GM06990 (cell line): ENCODE data around the gene TCF12.

Source experiments
- DNase-seq: peaks from one replicate; pipeline ENCODE4 v3.0.0-alpha.2; 2011; ENCODE audit not compliant: insufficient read length; ENCODE audit errors: extremely low read depth
- H3K27me3 ChIP-seq: replicated peaks from 2 replicates; pipeline ENCODE4 v1.6.0; 2011; ENCODE audit warnings: low read length; ENCODE audit not compliant: control insufficient read depth, insufficient read depth
- H3K36me3 ChIP-seq: 2 replicates; pipeline ENCODE4 v1.5.1; 2011; ENCODE audit warnings: low read length; ENCODE audit not compliant: control insufficient read depth, insufficient read depth
- H3K4me3 ChIP-seq: replicated peaks from 2 replicates; pipeline ENCODE4 v1.5.1; 2011; ENCODE audit warnings: low read depth, mild to moderate bottlenecking, control low read depth, low read length
- CTCF ChIP-seq: IDR thresholded peaks from 2 replicates; pipeline ENCODE4 v1.5.1; 2011; ENCODE audit warnings: low read length, control low read depth, mild to moderate bottlenecking, inconsistent platforms; ENCODE audit not compliant: insufficient read depth, poor library complexity, severe bottlenecking

TCF12 gene

GRCh38 chr15:57273402-57273801, 355.0 kb downstream of the TCF12 start:
- H3K27me3 ChIP-seq = no peaks in the 10 kb centered on the region
- H3K36me3 ChIP-seq = no peaks in the 10 kb centered on the region
- H3K4me3 ChIP-seq = no peak overlapping the region
- no peak for TF ChIP-seq CTCF
- DNase-seq = no peak

- Histone ChIP-seq H3K4me3 (no peak overlapping the region), H3K36me3 (no peaks in the 10 kb centered on the region), H3K27me3 (no peaks in the 10 kb centered on the region)
- no peak for TF ChIP-seq CTCF
- DNase-seq = no peak
Observed at GRCh38 chr15:57278439-57278838, 360.0 kb downstream of the TCF12 start.

- Histone ChIP-seq H3K36me3 (no peaks in the 10 kb centered on the region), H3K27me3 (no peaks in the 10 kb centered on the region), H3K4me3 (no peak overlapping the region)
- TF ChIP-seq CTCF = no peak
- DNase-seq = no peak
Observed at GRCh38 chr15:57280464-57280863, 362.0 kb downstream of the TCF12 start.

- Histone ChIP-seq H3K4me3 (no peak overlapping the region), H3K27me3 (no peaks in the 10 kb centered on the region), H3K36me3 (no peaks in the 10 kb centered on the region)
- no peak for TF ChIP-seq CTCF
- no peak for DNase-seq
Observed at GRCh38 chr15:57281321-57281720, 362.9 kb downstream of the TCF12 start.

GRCh38 chr15:57282686-57283085, 364.2 kb downstream of the TCF12 start:
- Histone ChIP-seq H3K27me3 (no peaks in the 10 kb centered on the region), H3K36me3 (no peaks in the 10 kb centered on the region), H3K4me3 (no peak overlapping the region)
- no peak for DNase-seq
- TF ChIP-seq CTCF = no peak

DNA sequence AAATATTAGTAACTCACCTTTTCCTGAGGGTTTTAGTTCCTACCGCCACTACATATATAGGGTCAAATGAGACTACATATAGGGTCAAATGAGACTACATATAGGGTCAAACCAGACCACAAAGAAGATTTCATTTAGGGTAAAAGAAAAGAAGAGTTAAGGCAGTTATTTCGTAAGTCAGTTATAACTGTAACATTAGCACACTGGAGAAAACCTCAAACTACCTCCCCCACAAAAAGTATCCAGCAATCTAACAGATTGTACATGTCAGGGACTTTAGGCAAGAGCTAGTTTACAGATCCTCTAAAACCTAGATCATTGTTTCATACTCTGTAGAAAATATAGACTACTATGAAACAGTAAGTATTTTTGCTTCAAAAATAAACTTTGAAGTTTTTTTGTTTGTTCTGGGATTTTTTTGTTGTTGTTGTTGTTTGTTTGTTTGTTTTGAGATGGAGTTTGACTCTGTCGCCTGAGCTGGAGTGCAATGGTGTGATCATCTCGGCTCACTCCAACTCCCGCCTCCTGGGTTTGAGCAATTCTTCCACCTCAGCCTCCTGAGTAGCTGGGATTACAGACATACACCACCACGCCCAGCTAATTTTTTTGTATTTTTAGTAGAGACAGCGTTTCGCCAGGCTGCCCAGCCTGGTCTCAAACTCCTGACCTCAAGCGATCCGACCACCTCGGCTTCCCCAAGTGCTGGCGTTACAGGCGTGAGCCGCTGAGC, 365.5 kb downstream of the TCF12 start:
- no peak for TF ChIP-seq CTCF
- no peak overlapping the region for H3K4me3 ChIP-seq
- no peaks in the 10 kb centered on the region for H3K27me3 ChIP-seq
- no peak for DNase-seq
- no peaks in the 10 kb centered on the region for H3K36me3 ChIP-seq
